SH-SY5Y (cell line): ENCODE results near the gene SOCS6.

Experiments
- GATA2 ChIP-seq: IDR thresholded peaks from 2 replicates; pipeline ENCODE4 v1.6.1; 2011; ENCODE audit warnings: mild to moderate bottlenecking, low read depth, low read length
- GATA3 ChIP-seq: IDR thresholded peaks from 2 replicates; pipeline ENCODE4 v1.6.1; 2011; ENCODE audit warnings: low read depth, mild to moderate bottlenecking, low read length, moderate library complexity

DNA sequence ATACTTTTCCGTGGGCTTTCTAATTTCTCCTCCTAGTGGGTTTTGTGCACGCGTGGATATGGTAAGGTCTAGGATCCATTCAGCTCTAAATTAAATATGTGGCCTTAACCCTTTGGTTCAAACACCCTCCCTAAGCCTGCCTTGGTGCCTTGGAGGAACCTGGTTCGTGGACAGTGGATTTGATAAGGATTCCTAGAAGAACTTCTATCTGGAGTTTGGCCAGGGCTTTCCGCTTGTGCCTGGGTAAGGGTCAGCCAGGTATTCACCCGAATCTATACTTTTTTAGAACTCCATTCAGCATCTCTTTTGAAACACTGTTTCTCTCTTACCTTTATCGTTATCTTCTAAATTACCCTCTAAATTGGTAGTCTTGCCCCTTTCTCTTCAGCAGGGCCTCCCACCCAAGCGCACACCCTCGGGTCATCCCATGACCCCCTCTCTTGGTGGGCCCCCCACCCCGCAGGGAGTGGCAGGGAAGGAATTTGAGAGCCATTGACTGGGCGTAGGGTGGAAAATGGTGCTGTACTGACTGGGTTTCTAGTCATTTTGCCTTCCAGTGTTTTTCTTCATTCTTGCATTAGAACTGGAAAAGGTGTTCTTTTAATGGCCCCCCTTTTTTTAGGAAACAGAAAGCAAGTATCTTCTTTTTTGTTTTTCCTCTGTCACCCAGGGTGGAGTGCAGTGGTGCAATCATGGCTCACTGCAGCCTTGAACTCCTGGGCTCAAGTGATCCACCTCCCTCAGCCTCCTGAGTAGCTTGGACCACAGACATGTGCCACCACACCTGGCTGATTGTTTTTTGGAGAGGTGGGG is 1.8 kb downstream of the SOCS6 start:
- no peak for TF ChIP-seq GATA2
- no peak for TF ChIP-seq GATA3
